Neuronal stem cell (in vitro differentiated cells): ENCODE data around the gene FETUB.

Experiments used
- DNase-seq: peaks from one replicate; pipeline ENCODE4 v3.0.0-alpha.2; 2013; ENCODE audit warnings: low spot score
- H2AFZ ChIP-seq: one replicate; pipeline ENCODE4 v1.6.1; 2013; ENCODE audit warnings: mild to moderate bottlenecking, low read length, inconsistent platforms
- H2AK5ac ChIP-seq: 2 replicates; pipeline ENCODE4 v1.6.1; 2013; ENCODE audit warnings: low read depth, mild to moderate bottlenecking, inconsistent platforms, low read length, moderate library complexity, mixed read lengths
- H2BK120ac ChIP-seq: 2 replicates; pipeline ENCODE4 v1.6.1; 2013; ENCODE audit warnings: low read depth, mild to moderate bottlenecking, inconsistent platforms, low read length, moderate library complexity, mixed read lengths
- H2BK12ac ChIP-seq: one replicate; pipeline ENCODE4 v1.6.1; 2013; ENCODE audit warnings: low read length, inconsistent platforms
- H2BK15ac ChIP-seq: 2 replicates; pipeline ENCODE4 v1.6.1; 2013; ENCODE audit warnings: mild to moderate bottlenecking, low read length, inconsistent platforms, mixed read lengths
- H2BK5ac ChIP-seq: one replicate; pipeline ENCODE4 v1.6.1; 2013; ENCODE audit warnings: inconsistent platforms, mild to moderate bottlenecking, low read length, moderate library complexity
- H3K14ac ChIP-seq: one replicate; pipeline ENCODE4 v1.6.1; 2013; ENCODE audit warnings: low read length, inconsistent platforms
- H3K18ac ChIP-seq: 2 replicates; pipeline ENCODE4 v1.6.1; 2013; ENCODE audit warnings: low read length, inconsistent platforms
- H3K23ac ChIP-seq: 2 replicates; pipeline ENCODE4 v1.6.1; 2013; ENCODE audit warnings: low read depth, mild to moderate bottlenecking, mixed read lengths, low read length, inconsistent platforms; ENCODE audit not compliant: poor library complexity
- H3K27ac ChIP-seq: replicated peaks from 3 replicates; pipeline ENCODE4 v1.5.1; 2013; ENCODE audit warnings: low read length, inconsistent platforms
- H3K27me3 ChIP-seq, 3 experiments: 2 replicates each; pipeline ENCODE4 v1.6.1; 2013; ENCODE audit warnings: low read length in 3 of 3, mild to moderate bottlenecking in 2 of 3, inconsistent platforms in 1 of 3, low read depth in 1 of 3, mixed read lengths in 1 of 3, moderate library complexity in 1 of 3; ENCODE audit not compliant: control insufficient read depth in 3 of 3, insufficient read depth in 3 of 3
- H3K36me3 ChIP-seq, 2 donors: replicated peaks in 1 of 2; 2 replicates each; pipeline ENCODE4 v1.6.1; 2013; ENCODE audit warnings: low read length in 2 of 2; ENCODE audit not compliant: control insufficient read depth in 2 of 2, insufficient read depth in 2 of 2
- H3K4ac ChIP-seq: 2 replicates; pipeline ENCODE4 v1.6.1; 2013; ENCODE audit warnings: inconsistent platforms, mild to moderate bottlenecking, low read length, moderate library complexity
- H3K4me1 ChIP-seq, 2 donors: 1 replicate in 1 of 2; 2 replicates in 1 of 2; pipeline ENCODE4 v1.6.1; 2013; ENCODE audit warnings: low read length in 2 of 2, low read depth in 1 of 2; ENCODE audit not compliant: control insufficient read depth in 2 of 2, insufficient read depth in 1 of 2
- H3K4me2 ChIP-seq: one replicate; pipeline ENCODE4 v1.6.1; 2013; ENCODE audit warnings: mild to moderate bottlenecking, low read length, inconsistent platforms; ENCODE audit not compliant: insufficient read depth, poor library complexity, severe bottlenecking
- H3K4me3 ChIP-seq, 2 donors: 2 replicates each; pipeline ENCODE4 v1.5.1; 2013; ENCODE audit warnings: low read length in 2 of 2, mild to moderate bottlenecking in 2 of 2, inconsistent platforms in 1 of 2, moderate library complexity in 1 of 2
- H3K79me1 ChIP-seq: one replicate; pipeline ENCODE4 v1.6.1; 2013; ENCODE audit warnings: low read depth, mild to moderate bottlenecking, inconsistent platforms, low read length, moderate library complexity
- H3K9ac ChIP-seq: one replicate; pipeline ENCODE4 v1.6.1; 2013; ENCODE audit warnings: mild to moderate bottlenecking, low read depth, low read length, inconsistent platforms; ENCODE audit not compliant: poor library complexity
- H3K9me3 ChIP-seq, 2 donors: replicated peaks in 1 of 2; 2 replicates each; pipeline versions ENCODE3 to v1.6.1; 2013; ENCODE audit warnings: low read length in 2 of 2, mild to moderate bottlenecking in 2 of 2, inconsistent platforms in 1 of 2, low read depth in 1 of 2, mixed read lengths in 1 of 2, moderate library complexity in 1 of 2; ENCODE audit not compliant: control insufficient read depth in 2 of 2, insufficient read depth in 1 of 2
- H4K8ac ChIP-seq: one replicate; pipeline ENCODE4 v1.6.1; 2013; ENCODE audit warnings: low read depth, mild to moderate bottlenecking, inconsistent platforms, low read length, moderate library complexity
- H4K91ac ChIP-seq: one replicate; pipeline ENCODE4 v1.6.1; 2013; ENCODE audit warnings: low read length, low read depth, mild to moderate bottlenecking, inconsistent platforms; ENCODE audit not compliant: poor library complexity
- WGBS, 2 donors: extraction: QIAGEN DNeasy Blood & Tissue Kit; methylation state at CpG; one replicate each; pipeline ENCODE4 v1.1.7; 2013; ENCODE audit warnings: missing lambda C conversion rate in 2 of 2, mixed read lengths in 1 of 2; ENCODE audit not compliant: insufficient read length in 2 of 2, insufficient replicate concordance in 1 of 2; ENCODE audit errors: extremely low coverage in 2 of 2; 5-methylcytosine and 5-hydroxymethylcytosine counted together

The FETUB gene

DNA sequence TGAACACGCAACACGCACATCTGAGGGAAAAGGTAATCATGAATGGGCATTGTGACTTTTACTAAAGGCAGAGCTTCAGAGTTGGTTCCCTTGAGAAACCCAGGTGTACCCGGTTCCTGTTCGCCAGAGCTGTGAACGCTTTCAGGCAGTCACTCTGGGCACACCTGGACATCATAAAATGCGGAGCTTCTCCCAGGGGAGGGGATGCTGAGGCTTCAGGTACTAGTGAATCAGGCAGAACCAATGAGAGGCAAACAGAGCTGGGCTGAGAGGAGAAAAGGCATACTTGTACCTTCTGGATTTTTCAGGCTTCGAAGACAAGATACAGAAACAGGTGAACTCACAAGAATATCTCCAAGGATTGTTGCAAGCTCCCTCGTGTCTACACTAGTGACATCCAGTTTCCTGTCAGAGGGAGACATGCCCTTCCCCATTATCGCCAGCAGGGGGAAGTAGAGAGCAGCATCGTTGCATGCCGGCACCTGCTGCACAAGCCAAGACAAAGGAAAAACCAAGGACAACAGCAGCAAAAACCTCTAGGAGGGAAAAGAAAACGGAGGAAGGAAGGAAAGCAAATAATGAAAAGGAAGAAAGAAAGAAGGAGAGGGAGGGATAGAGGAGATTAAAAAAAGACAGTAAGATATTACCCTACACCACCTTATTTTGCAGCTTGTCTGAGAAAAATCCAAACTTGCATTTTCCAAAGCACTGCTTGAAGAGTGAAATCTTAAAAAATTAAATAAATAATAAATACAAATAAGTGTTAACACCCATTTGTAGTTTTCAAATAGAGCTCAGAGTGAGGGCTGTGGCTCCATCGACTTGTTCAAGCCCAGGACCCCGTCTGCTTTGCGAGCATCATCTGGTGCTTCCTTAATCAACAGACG is 25.4 kb upstream of the FETUB start:
- Histone ChIP-seq H3K4me2 (no peak overlapping the region), H4K91ac (peak overlapping the region; percentile 24), H3K9me3 (no peaks in the 10 kb centered on the region), H3K14ac (no peak overlapping the region), H3K4ac (no peak overlapping the region), H3K27ac (no peak overlapping the region), H2BK5ac (no peak overlapping the region), H3K4me1 (no peaks in the 10 kb centered on the region), H3K4me3 (no peak overlapping the region), H4K8ac (no peak overlapping the region), H3K27me3 (peaks cover 0 to 36% (median 0%) of the 10 kb centered on the region in 3 experiments), H2BK12ac (no peak overlapping the region), H2AK5ac (no peak overlapping the region), H3K36me3 (no peaks in the 10 kb centered on the region), H3K9ac (no peak overlapping the region), H3K79me1 (no peaks in the 10 kb centered on the region), H2BK120ac (no peak overlapping the region), H3K23ac (no peak overlapping the region), H2BK15ac (peak overlapping the region; percentile 76), H3K18ac (peak overlapping the region; percentile 73), H2AFZ (peak overlapping the region; percentile 69)
- no CpG with 5 or more reads among the region's 16 CpGs for WGBS, 2 donors
- peak; percentile 86 for DNase-seq

- H2BK5ac ChIP-seq = no peak overlapping the region
- no peak overlapping the region for H2AFZ ChIP-seq
- no peak overlapping the region for H2BK15ac ChIP-seq
- no peaks in the 10 kb centered on the region for H3K9me3 ChIP-seq
- no peak overlapping the region for H3K4me2 ChIP-seq
- DNase-seq = no peak
- H3K4me1 ChIP-seq = no peaks in the 10 kb centered on the region
- H2BK12ac ChIP-seq = no peak overlapping the region
- H3K27ac ChIP-seq = no peak overlapping the region
- H4K91ac ChIP-seq = no peak overlapping the region
- H2AK5ac ChIP-seq = no peak overlapping the region
- H2BK120ac ChIP-seq = no peak overlapping the region
- H3K23ac ChIP-seq = no peak overlapping the region
- H3K9ac ChIP-seq = no peak overlapping the region
- no peak overlapping the region for H3K4me3 ChIP-seq
- H3K36me3 ChIP-seq = no peaks in the 10 kb centered on the region
- no peak overlapping the region for H3K4ac ChIP-seq
- H3K27me3 ChIP-seq = peaks cover 0 to 36% (median 0%) of the 10 kb centered on the region in 3 experiments
- no peaks in the 10 kb centered on the region for H3K79me1 ChIP-seq
- H3K14ac ChIP-seq = no peak overlapping the region
- no CpG with 5 or more reads among the region's 8 CpGs for WGBS, 2 donors
- H3K18ac ChIP-seq = no peak overlapping the region
- no peak overlapping the region for H4K8ac ChIP-seq
Observed at GRCh38 chr3:186616299-186616617, 23.9 kb upstream of the FETUB start.

DNA sequence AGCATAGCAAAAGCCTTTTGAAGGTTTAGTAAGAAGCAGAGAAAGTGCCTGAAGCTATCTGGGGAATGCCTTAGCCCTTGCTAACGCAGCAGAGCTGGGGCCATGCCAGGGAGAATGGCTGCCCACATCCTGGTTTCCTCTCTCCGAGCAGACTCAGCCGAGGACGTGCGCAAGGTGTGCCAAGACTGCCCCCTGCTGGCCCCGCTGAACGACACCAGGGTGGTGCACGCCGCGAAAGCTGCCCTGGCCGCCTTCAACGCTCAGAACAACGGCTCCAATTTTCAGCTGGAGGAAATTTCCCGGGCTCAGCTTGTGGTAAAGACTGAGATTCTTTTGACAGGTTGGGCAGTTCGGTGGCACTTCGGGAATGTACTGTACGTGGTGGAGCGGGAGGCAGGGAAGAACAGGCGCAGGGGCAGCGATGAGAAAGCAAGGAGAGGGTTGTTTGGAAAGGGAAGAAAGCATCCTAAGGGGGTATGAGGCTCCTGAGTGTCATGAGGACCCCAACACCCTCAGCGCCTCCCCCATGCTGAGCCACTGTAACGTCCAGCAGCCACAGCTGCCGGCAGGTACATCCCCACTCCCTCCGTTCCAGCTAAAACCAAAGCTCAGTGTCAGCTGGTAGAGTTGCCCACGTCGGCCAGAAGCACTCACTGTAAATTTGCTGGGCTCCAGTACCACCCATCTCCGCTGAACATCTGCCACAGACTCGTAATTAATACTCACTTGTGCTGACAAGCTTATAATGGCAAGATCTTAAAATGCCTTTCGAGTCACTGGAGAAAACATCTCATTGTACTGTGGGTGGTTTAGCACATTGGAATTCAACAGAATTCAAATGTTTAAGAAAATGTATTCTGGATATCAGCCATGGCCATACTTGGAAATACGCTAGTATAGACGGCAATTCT is 22.9 kb upstream of the FETUB start:
- Histone ChIP-seq H3K23ac (no peak overlapping the region), H3K27ac (no peak overlapping the region), H3K14ac (no peak overlapping the region), H2BK12ac (no peak overlapping the region), H4K8ac (peak overlapping the region; percentile 19), H3K4ac (no peak overlapping the region), H3K4me1 (no peaks in the 10 kb centered on the region), H2BK120ac (no peak overlapping the region), H3K18ac (no peak overlapping the region), H3K79me1 (no peaks in the 10 kb centered on the region), H2AK5ac (no peak overlapping the region), H3K4me3 (no peak overlapping the region), H2BK5ac (no peak overlapping the region), H3K9ac (no peak overlapping the region), H3K9me3 (no peaks in the 10 kb centered on the region), H3K36me3 (no peaks in the 10 kb centered on the region), H2BK15ac (no peak overlapping the region), H3K4me2 (no peak overlapping the region), H4K91ac (no peak overlapping the region), H3K27me3 (peaks cover 0 to 35% (median 0%) of the 10 kb centered on the region in 3 experiments), H2AFZ (peak overlapping the region; percentile 72)
- DNase-seq = peak; percentile 26
- WGBS, 2 donors = no CpG with 5 or more reads among the region's 31 CpGs
